Naive thymus-derived CD4-positive, alpha-beta T cell (primary cell): ENCODE measurements around the gene MYO9A. TPM values are rescaled to one million over a fixed set of nuclear protein-coding genes. Genes with fewer than 3 reads are reported as not detected.
A peak's percentile ranks its signal among the peaks of the same experiment; 100 is the strongest.

ENCODE experiments used
- ATAC-seq: fragments of 150-1000 bp; cut with Tn5 transposase; 2 replicates; pipeline ENCODE4 v1.10.0; 2021; ENCODE audit warnings: mild to moderate bottlenecking, moderate library complexity
- CTCF ChIA-PET: fragments of 350-600 bp; sonication (Branson Sonifier 250); formaldehyde crosslinking; loops from one replicate; lab custom pipeline; 2021; ENCODE audit warnings: antibody characterized with exemption; lab: Charles Lee
- POLR2A ChIA-PET: fragments of 350-600 bp; sonication (Branson Sonifier 250); formaldehyde crosslinking; loops from one replicate; lab custom pipeline; 2021; ENCODE audit warnings: antibody characterized with exemption, inconsistent platforms; lab: Charles Lee
- DNase-seq, 9 donors: peaks; one replicate each; pipeline versions ENCODE4 v3.0.0 to v3.0.0-alpha.2; 2020 to 2022; ENCODE audit warnings: mixed read lengths in 1 of 9
- H3K27ac ChIP-seq: one replicate; pipeline ENCODE4 v1.7.0; 2013; ENCODE audit warnings: mild to moderate bottlenecking, low read depth, low read length, moderate library complexity
- H3K27me3 ChIP-seq, 2 donors: one replicate each; pipeline ENCODE4 v1.7.0; 2013; ENCODE audit warnings: low read length in 2 of 2, mild to moderate bottlenecking in 2 of 2, moderate library complexity in 2 of 2; ENCODE audit not compliant: control insufficient read depth in 2 of 2, insufficient read depth in 2 of 2
- H3K36me3 ChIP-seq, 3 experiments: 1 replicate in 2 of 3; 2 replicates in 1 of 3; pipeline ENCODE4 v1.7.0; 2013; ENCODE audit warnings: low read length in 3 of 3, mild to moderate bottlenecking in 3 of 3, moderate library complexity in 1 of 3; ENCODE audit not compliant: insufficient read depth in 3 of 3, control insufficient read depth in 2 of 3
- H3K4me1 ChIP-seq, 2 donors: one replicate each; pipeline ENCODE4 v1.7.0; 2013; ENCODE audit warnings: low read length in 2 of 2, mild to moderate bottlenecking in 2 of 2, moderate library complexity in 1 of 2; ENCODE audit not compliant: control insufficient read depth in 2 of 2, insufficient read depth in 2 of 2
- H3K4me3 ChIP-seq: 2 replicates; pipeline ENCODE4 v1.7.0; 2013; ENCODE audit warnings: mild to moderate bottlenecking, low read length
- H3K9me3 ChIP-seq, 3 experiments: 1 replicate in 2 of 3; 2 replicates in 1 of 3; pipeline ENCODE4 v1.7.0; 2013; ENCODE audit warnings: low read length in 3 of 3; ENCODE audit not compliant: control insufficient read depth in 2 of 3
- H3K27ac Mint-ChIP-seq, 9 donors: one replicate each; pipeline ENCODE4 v1.8.0; 2020 to 2022; ENCODE audit warnings: mixed read lengths in 9 of 9, mild to moderate bottlenecking in 8 of 9, moderate library complexity in 5 of 9, inconsistent platforms in 2 of 9
- H3K27me3 Mint-ChIP-seq, 5 donors: one replicate each; pipeline ENCODE4 v1.8.0; 2021 to 2022; ENCODE audit warnings: mixed read lengths in 5 of 5, mild to moderate bottlenecking in 1 of 5
- H3K36me3 Mint-ChIP-seq, 5 donors: one replicate each; pipeline ENCODE4 v1.8.0; 2020 to 2022; ENCODE audit warnings: mixed read lengths in 5 of 5, mild to moderate bottlenecking in 3 of 5, inconsistent platforms in 1 of 5
- H3K4me1 Mint-ChIP-seq, 7 donors: one replicate each; pipeline ENCODE4 v1.8.0; 2020 to 2022; ENCODE audit warnings: mixed read lengths in 7 of 7, mild to moderate bottlenecking in 3 of 7, inconsistent platforms in 1 of 7
- H3K4me3 Mint-ChIP-seq, 10 donors: one replicate each; pipeline ENCODE4 v1.8.0; 2020 to 2022; ENCODE audit warnings: mild to moderate bottlenecking in 10 of 10, mixed read lengths in 10 of 10, moderate library complexity in 6 of 10, inconsistent platforms in 2 of 10
- H3K9me3 Mint-ChIP-seq, 11 donors: one replicate each; pipeline ENCODE4 v1.8.0; 2020 to 2022; ENCODE audit warnings: mixed read lengths in 11 of 11, mild to moderate bottlenecking in 4 of 11, inconsistent platforms in 1 of 11, moderate library complexity in 1 of 11
- intact Hi-C, 2 donors: fragments of 100-400 bp; cut with micrococcal nuclease; formaldehyde crosslinking; loops; one replicate each; pipeline ENCODE4 v1.15.1; 2023
- polyA plus RNA-seq, 2 donors: library from polyadenylated mRNA; unstranded; fragments of 300-500 nt; fragmentation: Illumina TruSeq; gene quantifications; one replicate each; pipeline ENCODE4 v1.2.3, GENCODE V29; 2021
- total RNA-seq, 6 experiments: library from RNA in 5 of 6; stranded (reverse) in 5 of 6; gene quantifications; 1 replicate in 5 of 6; 2 replicates in 1 of 6; pipeline ENCODE4 v1.2.3 and lab custom pipeline; 2021 to 2026

The MYO9A gene
- total and polyA plus RNA-seq, 7 experiments from 2014 or later = 8.4 to 53.3 (median 29.0) TPM

DNA sequence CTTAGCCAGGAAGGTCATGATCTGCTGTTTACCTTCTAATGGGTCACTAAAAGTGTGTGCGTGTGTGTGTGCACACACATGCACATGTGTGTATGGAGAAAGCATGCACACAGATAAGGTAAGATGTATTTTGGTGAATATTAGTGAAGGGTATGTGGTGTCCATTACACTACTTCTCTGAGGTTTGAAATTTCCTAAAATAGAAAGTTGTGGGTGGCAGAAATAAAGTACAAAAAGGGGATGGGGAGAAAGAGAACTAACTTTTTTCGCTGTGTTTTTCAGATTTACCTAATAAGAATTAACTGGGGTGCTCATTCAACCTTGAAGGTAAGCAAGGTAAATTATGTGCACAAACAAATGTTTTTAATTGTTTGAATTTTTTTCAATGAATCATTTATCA, 332.0 kb downstream of the MYO9A start:
- Mint-ChIP-seq H3K4me1 (peaks cover 0 to 5% (median 0%) of the 10 kb centered on the region in 7 donors), H3K9me3 (no peaks in the 10 kb centered on the region), H3K27ac (no peak overlapping the region), H3K36me3 (no peaks in the 10 kb centered on the region), H3K27me3 (peaks cover 4 to 29% (median 11%) of the 10 kb centered on the region in 5 donors), H3K4me3 (no peak overlapping the region)
- H3K36me3 ChIP-seq = no peaks in the 10 kb centered on the region
- no peaks in the 10 kb centered on the region for H3K9me3 ChIP-seq
- intact Hi-C loops = no loop called here
- H3K4me3 ChIP-seq = no peak overlapping the region
- no peaks in the 10 kb centered on the region for H3K27me3 ChIP-seq
- CTCF ChIA-PET = no interaction called here
- ATAC-seq (no peak), DNase-seq (no peak)
- no peaks in the 10 kb centered on the region for H3K4me1 ChIP-seq
- H3K27ac ChIP-seq = no peak overlapping the region
- POLR2A ChIA-PET = no interaction called here

DNA sequence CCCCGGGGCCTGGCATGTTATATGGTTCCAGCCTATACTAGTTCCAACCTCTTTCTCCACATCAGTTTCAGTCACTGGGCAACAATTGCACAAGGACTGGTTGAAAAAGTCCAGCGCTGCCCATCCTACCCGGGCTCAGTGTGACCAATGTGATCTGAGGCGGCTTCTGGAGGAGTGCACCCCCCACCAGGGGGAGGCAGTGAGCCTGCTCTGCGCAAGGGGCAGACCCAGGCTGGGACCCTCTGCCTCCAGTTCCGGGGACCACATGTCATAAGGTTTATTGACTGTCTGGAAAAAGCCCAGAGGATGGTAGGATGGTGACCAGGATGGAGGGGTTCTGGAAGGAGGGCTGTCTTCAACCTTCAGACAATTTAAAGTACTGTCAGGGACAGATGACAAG, 333.2 kb downstream of the MYO9A start:
- Histone ChIP-seq H3K27me3 (no peaks in the 10 kb centered on the region), H3K4me3 (no peak overlapping the region), H3K36me3 (no peaks in the 10 kb centered on the region), H3K27ac (no peak overlapping the region), H3K9me3 (no peaks in the 10 kb centered on the region), H3K4me1 (no peaks in the 10 kb centered on the region)
- Mint-ChIP-seq H3K4me3 (no peak overlapping the region), H3K36me3 (no peaks in the 10 kb centered on the region), H3K9me3 (no peaks in the 10 kb centered on the region), H3K27me3 (peaks cover 4 to 28% (median 16%) of the 10 kb centered on the region in 5 donors), H3K27ac (no peak overlapping the region), H3K4me1 (peaks cover 0 to 17% (median 0%) of the 10 kb centered on the region in 7 donors)
- DNase-seq (no peak), ATAC-seq (no peak)
- ChIA-PET CTCF (interaction anchor here (1.3 to 1.4 kb wide), 2 partner anchors 41 to 372 kb away, joined by 3 to 5 read pairs; no protein-coding TSS in a partner anchor), POLR2A (no interaction called here)
- intact Hi-C loops = loop anchor here in 1 of 2 donors (1.0 kb wide), 1 partner anchor 372 kb away; no protein-coding TSS in a partner anchor

DNA sequence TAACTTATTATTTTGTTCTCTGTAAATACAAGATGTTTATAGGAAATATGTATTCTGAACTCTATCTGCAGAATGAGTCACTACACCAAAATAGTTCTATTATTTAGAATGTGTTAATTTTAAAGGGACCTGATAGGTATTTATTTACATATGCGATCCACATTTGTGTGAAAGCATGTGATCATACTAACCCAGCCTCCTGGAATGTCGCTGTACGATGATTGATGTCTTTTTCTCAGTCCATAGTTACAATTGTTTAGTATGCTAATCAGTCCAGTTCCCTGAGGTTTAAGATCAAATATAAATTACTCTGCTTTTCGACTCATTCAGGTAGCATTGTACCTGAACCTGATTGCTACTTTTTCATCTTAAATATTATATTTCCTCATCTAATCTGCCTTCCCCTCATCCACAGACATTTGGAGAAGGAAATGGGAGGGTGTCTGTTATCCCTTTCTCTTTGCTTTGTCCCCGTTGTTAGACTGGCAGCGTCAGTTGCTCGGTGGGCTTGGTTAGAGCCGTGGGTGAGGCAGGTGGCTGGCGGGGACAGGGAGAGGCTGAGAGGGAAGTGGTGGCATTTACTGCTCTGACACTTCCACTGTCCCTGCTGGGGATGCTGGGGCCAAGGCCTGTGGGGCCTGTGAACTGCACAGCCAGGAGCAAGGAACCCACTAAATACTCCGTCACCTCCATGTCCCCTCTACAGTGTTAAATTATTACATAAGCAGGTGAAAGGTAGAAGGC, 335.4 kb downstream of the MYO9A start:
- peaks cover 0 to 17% (median 0%) of the 10 kb centered on the region in 7 donors for H3K4me1 Mint-ChIP-seq
- Histone ChIP-seq H3K27me3 (no peaks in the 10 kb centered on the region), H3K4me3 (no peak overlapping the region), H3K27ac (no peak overlapping the region), H3K36me3 (no peaks in the 10 kb centered on the region), H3K9me3 (no peaks in the 10 kb centered on the region), H3K4me1 (no peaks in the 10 kb centered on the region)
- H3K36me3 Mint-ChIP-seq = no peaks in the 10 kb centered on the region
- no peak overlapping the region for H3K4me3 Mint-ChIP-seq
- no peaks in the 10 kb centered on the region for H3K9me3 Mint-ChIP-seq
- intact Hi-C loops = no loop called here
- POLR2A ChIA-PET = no interaction called here
- peaks cover 4 to 28% (median 15%) of the 10 kb centered on the region in 5 donors for H3K27me3 Mint-ChIP-seq
- DNase-seq = no peak
- CTCF ChIA-PET = no interaction called here
- no peak overlapping the region for H3K27ac Mint-ChIP-seq
- ATAC-seq = no peak

DNA sequence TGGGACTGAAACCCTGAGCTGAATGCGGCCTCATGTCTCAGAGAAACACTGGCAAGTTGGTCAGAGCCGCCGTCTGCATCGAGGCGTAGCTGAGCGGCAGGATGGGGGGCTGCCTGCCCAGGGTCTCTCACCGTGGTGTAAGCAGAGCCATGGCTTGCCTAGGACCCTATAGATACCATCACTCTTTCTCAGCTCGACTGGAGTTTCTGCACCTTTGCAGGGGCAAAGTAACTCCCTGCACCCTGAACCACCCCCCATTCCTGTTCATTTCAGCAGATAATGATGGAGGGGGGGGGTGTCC, 336.0 kb downstream of the MYO9A start:
- no peak for DNase-seq
- intact Hi-C loops = loop anchor here in 1 of 2 donors (2.0 kb wide), 1 partner anchor 373 kb away; no protein-coding TSS in a partner anchor
- no peak for ATAC-seq
- Mint-ChIP-seq H3K4me1 (peaks cover 0 to 17% (median 0%) of the 10 kb centered on the region in 7 donors), H3K27me3 (peaks cover 4 to 28% (median 15%) of the 10 kb centered on the region in 5 donors), H3K36me3 (no peaks in the 10 kb centered on the region), H3K27ac (no peak overlapping the region), H3K4me3 (no peak overlapping the region), H3K9me3 (no peaks in the 10 kb centered on the region)
- Histone ChIP-seq H3K9me3 (no peaks in the 10 kb centered on the region), H3K4me1 (no peaks in the 10 kb centered on the region), H3K27ac (no peak overlapping the region), H3K36me3 (no peaks in the 10 kb centered on the region), H3K4me3 (no peak overlapping the region), H3K27me3 (no peaks in the 10 kb centered on the region)
- POLR2A ChIA-PET = no interaction called here
- CTCF ChIA-PET = interaction anchor here (0.7 to 1.2 kb wide), 2 partner anchors 11 to 374 kb away, joined by 3 to 7 read pairs; no protein-coding TSS in a partner anchor

DNA sequence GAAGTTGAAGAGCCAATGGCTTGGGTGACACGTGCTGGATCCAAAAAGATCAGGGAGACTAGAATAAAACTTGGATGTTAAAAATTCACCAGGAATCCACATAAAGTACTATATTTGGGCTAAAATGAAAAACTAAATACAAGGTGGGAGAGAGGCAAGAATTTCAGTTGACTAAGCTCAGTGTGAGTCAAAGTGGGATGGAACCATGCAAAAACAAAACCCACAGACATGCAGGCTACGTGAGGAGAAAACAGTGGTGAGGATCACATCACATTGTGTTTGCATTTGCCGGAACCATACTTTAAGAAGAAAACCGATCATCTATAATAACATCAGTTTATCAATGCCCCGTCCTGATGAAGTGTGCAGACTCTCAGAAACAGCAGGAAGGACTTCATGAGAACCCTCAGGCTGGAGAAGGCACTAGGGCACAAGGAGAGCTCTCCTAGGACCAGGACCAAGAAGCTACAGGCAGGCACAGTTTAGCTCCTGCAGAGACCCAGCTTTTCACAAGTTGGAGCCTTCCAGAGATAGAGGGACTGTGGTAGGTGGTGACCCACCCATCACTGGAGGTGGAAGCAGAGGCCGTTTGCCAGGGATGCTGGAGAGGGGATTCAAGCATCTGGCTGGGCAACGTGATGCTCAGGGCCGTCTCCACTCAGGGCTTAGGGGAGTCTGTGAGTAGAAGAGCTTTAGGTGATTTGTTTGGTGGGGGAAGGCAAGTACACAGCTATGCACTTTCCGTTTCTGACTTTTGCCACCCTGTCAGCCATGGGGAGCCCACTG, 336.6 kb downstream of the MYO9A start:
- ChIA-PET POLR2A (no interaction called here), CTCF (interaction anchor here (0.7 to 1.2 kb wide), 3 partner anchors 10 to 375 kb away, joined by 3 to 7 read pairs (median 4); no protein-coding TSS in a partner anchor)
- Histone ChIP-seq H3K4me1 (no peaks in the 10 kb centered on the region), H3K4me3 (no peak overlapping the region), H3K9me3 (no peaks in the 10 kb centered on the region), H3K27me3 (no peaks in the 10 kb centered on the region), H3K27ac (no peak overlapping the region), H3K36me3 (no peaks in the 10 kb centered on the region)
- no peaks in the 10 kb centered on the region for H3K9me3 Mint-ChIP-seq
- peak overlapping the region in 1 of 10 donors; percentile 1 for H3K4me3 Mint-ChIP-seq
- peaks cover 4 to 23% (median 15%) of the 10 kb centered on the region in 5 donors for H3K27me3 Mint-ChIP-seq
- peaks cover 0 to 17% (median 0%) of the 10 kb centered on the region in 7 donors for H3K4me1 Mint-ChIP-seq
- intact Hi-C loops = loop anchor here in 1 of 2 donors (2.0 kb wide), 1 partner anchor 373 kb away; no protein-coding TSS in a partner anchor
- ATAC-seq (no peak), DNase-seq (no peak)
- H3K27ac Mint-ChIP-seq = no peak overlapping the region
- no peaks in the 10 kb centered on the region for H3K36me3 Mint-ChIP-seq

DNA sequence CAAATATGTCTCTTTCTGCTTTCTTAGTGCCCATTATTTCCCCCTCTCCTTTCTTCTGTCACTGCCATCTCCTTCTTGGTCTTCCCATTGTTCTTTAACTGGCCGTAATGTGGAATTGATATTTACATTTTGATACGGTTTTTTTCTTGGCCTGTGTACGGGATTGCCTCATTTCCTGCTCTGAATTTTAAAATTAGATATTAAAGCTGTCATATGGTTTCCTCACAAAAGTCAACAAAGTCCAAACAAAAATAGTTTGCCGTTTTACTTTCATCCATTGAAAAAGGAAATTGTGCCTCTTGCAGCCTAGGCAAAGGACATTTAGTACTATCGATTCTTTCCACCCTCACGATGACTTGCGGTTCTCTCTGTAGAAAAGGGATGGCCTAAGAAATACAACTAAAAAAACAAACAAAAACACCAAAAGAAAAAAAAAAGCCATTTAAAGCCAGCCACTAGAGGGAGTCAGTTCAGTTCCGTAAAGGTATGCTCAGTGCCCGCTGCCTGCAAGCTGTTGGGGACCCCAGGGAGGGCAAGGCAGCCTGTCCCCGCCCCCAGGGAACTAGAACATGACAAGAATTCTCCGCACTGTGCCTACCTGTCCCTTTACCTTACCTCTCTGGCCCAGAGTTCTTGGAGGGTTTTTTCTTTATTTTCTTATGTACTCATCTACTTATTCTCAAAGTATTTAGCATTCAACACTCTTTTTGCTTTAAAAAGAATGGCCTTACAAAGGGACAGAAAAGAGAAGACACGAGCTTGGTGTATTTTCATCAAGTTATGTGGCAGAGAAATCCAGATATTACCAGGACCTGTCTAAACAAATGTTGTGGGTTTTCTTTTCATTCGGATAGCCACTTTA, 337.6 kb downstream of the MYO9A start:
- peak; percentile 65 for ATAC-seq
- H3K27me3 ChIP-seq = no peaks in the 10 kb centered on the region
- H3K9me3 ChIP-seq = no peaks in the 10 kb centered on the region
- POLR2A ChIA-PET = no interaction called here
- DNase-seq = peak in 6 of 9 donors; percentile 31 to 45 (median 34)
- H3K4me3 Mint-ChIP-seq = peak overlapping the region in 1 of 10 donors; percentile 6
- no peak overlapping the region for H3K27ac ChIP-seq
- H3K9me3 Mint-ChIP-seq = no peaks in the 10 kb centered on the region
- H3K27ac Mint-ChIP-seq = peak overlapping the region in 1 of 9 donors; percentile 43
- peaks cover 0 to 17% (median 0%) of the 10 kb centered on the region in 7 donors for H3K4me1 Mint-ChIP-seq
- CTCF ChIA-PET = interaction anchor here (0.6 to 2.9 kb wide), 4 partner anchors 373 to 1532 kb away, joined by 3 to 9 read pairs (median 4); no protein-coding TSS in a partner anchor
- no peaks in the 10 kb centered on the region for H3K36me3 Mint-ChIP-seq
- H3K27me3 Mint-ChIP-seq = peaks cover 4 to 22% (median 10%) of the 10 kb centered on the region in 5 donors
- no peaks in the 10 kb centered on the region for H3K4me1 ChIP-seq
- no peaks in the 10 kb centered on the region for H3K36me3 ChIP-seq
- intact Hi-C loops = loop anchor here (1.0 to 2.0 kb wide), 3 partner anchors 338 to 376 kb away; partner anchors contain the start of genes MYO9A (in 1 of the 2) and SENP8 (in 1 of the 2)
- H3K4me3 ChIP-seq = no peak overlapping the region
